Stimulated activated CD4-positive, alpha-beta T cell treated with anti-CD3 and anti-CD28 coated beads, TNF-alpha, amount 100 ng/mL, for 24 hours (primary cell): ENCODE data around the gene ZNF331.

Experiments
- DNase-seq, 3 experiments: peaks; one replicate each; pipeline ENCODE4 v3.0.0-alpha.2; 2020; ENCODE audit warnings: low read depth in 3 of 3

The ZNF331 gene

GRCh38 chr19:53571339-53571738 is 33.4 kb downstream of the ZNF331 start:
- no peak for DNase-seq

- no peak for DNase-seq
These were observed 39.2 kb downstream of the ZNF331 start for GRCh38 chr19:53576941-53577653.

- DNase-seq, result no peak
These were observed 40.0 kb downstream of the ZNF331 start for GRCh38 chr19:53577968-53578367.

GRCh38 chr19:53579518-53579917 is 41.6 kb downstream of the ZNF331 start:
- no peak for DNase-seq

- no peak for DNase-seq
These were observed 43.2 kb downstream of the ZNF331 start for GRCh38 chr19:53580871-53581835.

- DNase-seq, result no peak
These were observed 43.9 kb downstream of the ZNF331 start for GRCh38 chr19:53581871-53582279.

GRCh38 chr19:53583181-53583580 is 45.2 kb downstream of the ZNF331 start:
- DNase-seq, result no peak

GRCh38 chr19:53586277-53586691 is 48.3 kb downstream of the ZNF331 start:
- DNase-seq, result no peak

GRCh38 chr19:53594811-53595509 is 57.0 kb downstream of the ZNF331 start:
- DNase-seq, result no peak

- no peak for DNase-seq
These were observed 57.5 kb downstream of the ZNF331 start for GRCh38 chr19:53595510-53595867.

- DNase-seq, result no peak
These were observed 58.1 kb downstream of the ZNF331 start for GRCh38 chr19:53596056-53596455.

GRCh38 chr19:53597023-53597422 is 59.1 kb downstream of the ZNF331 start:
- no peak for DNase-seq

GRCh38 chr19:53598361-53598760 is 60.4 kb downstream of the ZNF331 start:
- DNase-seq, result no peak

GRCh38 chr19:53600217-53600616 is 62.3 kb downstream of the ZNF331 start:
- no peak for DNase-seq

GRCh38 chr19:53606031-53606430 is 68.1 kb downstream of the ZNF331 start:
- no peak for DNase-seq

- DNase-seq, result no peak
These were observed 70.4 kb downstream of the ZNF331 start for GRCh38 chr19:53608381-53608780.

GRCh38 chr19:53612762-53613526 is 75.0 kb downstream of the ZNF331 start:
- DNase-seq, result no peak

GRCh38 chr19:53621885-53622740 is 84.2 kb downstream of the ZNF331 start:
- no peak for DNase-seq

- no peak for DNase-seq
These were observed 87.0 kb downstream of the ZNF331 start for GRCh38 chr19:53624771-53625545.

- no peak for DNase-seq
These were observed 88.5 kb downstream of the ZNF331 start for GRCh38 chr19:53626486-53626885.
